Neutrophil (primary cell): ENCODE measurements around the gene TRPC1.
"Not testable (repeated sequence)": the region's sequence is repeated elsewhere in the genome, so short reads cannot be mapped to it uniquely, and the experiment has no call there.

Experiments
- H3K27ac ChIP-seq: fragments of 200-600 bp; sonication (generic); 2 replicates; pipeline ENCODE4 v1.5.1; 2016; ENCODE audit warnings: mild to moderate bottlenecking, moderate library complexity
- H3K27me3 ChIP-seq: fragments of 200-600 bp; sonication (generic); 2 replicates; pipeline ENCODE4 v1.6.0; 2016; ENCODE audit warnings: mild to moderate bottlenecking
- H3K36me3 ChIP-seq: fragments of 200-600 bp; sonication (generic); 2 replicates; pipeline ENCODE4 v1.5.1; 2017
- H3K4me1 ChIP-seq, 2 experiments: fragments of 200-600 bp in 1 of 2; sonication (generic) in 1 of 2; 1 replicate in 1 of 2; 2 replicates in 1 of 2; pipeline versions ENCODE4 v1.5.1 to v1.6.1; 2013 to 2016; ENCODE audit warnings: low read depth in 1 of 2, low read length in 1 of 2, mild to moderate bottlenecking in 1 of 2, moderate library complexity in 1 of 2; ENCODE audit not compliant: control insufficient read depth in 1 of 2, insufficient read depth in 1 of 2
- H3K4me3 ChIP-seq, 2 experiments: fragments of 200-600 bp in 1 of 2; sonication (generic) in 1 of 2; 1 replicate in 1 of 2; 2 replicates in 1 of 2; pipeline ENCODE4 v1.5.1; 2013 to 2016; ENCODE audit warnings: low read depth in 1 of 2, low read length in 1 of 2, mild to moderate bottlenecking in 1 of 2, moderate library complexity in 1 of 2
- H3K9me3 ChIP-seq: fragments of 200-600 bp; sonication (generic); 2 replicates; pipeline ENCODE4 v1.5.1; 2016
- TF ChIP-seq, protein P1 (sequence below): fragments of 200-600 bp; sonication (generic); IDR thresholded peaks from 2 replicates; pipeline ENCODE4 v1.5.1; 2016; ENCODE audit warnings: antibody characterized with exemption

TRPC1 gene

GRCh38 chr3:142732066-142732465 lies 8.2 kb downstream of the TRPC1 start:
- no peaks in the 10 kb centered on the region for H3K4me1 ChIP-seq
- H3K36me3 ChIP-seq = no peaks in the 10 kb centered on the region
- no peak overlapping the region for H3K27ac ChIP-seq
- no peak overlapping the region for H3K4me3 ChIP-seq
- TF ChIP-seq, protein P1, sequence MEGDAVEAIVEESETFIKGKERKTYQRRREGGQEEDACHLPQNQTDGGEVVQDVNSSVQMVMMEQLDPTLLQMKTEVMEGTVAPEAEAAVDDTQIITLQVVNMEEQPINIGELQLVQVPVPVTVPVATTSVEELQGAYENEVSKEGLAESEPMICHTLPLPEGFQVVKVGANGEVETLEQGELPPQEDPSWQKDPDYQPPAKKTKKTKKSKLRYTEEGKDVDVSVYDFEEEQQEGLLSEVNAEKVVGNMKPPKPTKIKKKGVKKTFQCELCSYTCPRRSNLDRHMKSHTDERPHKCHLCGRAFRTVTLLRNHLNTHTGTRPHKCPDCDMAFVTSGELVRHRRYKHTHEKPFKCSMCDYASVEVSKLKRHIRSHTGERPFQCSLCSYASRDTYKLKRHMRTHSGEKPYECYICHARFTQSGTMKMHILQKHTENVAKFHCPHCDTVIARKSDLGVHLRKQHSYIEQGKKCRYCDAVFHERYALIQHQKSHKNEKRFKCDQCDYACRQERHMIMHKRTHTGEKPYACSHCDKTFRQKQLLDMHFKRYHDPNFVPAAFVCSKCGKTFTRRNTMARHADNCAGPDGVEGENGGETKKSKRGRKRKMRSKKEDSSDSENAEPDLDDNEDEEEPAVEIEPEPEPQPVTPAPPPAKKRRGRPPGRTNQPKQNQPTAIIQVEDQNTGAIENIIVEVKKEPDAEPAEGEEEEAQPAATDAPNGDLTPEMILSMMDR = no peak
- H3K9me3 ChIP-seq = no peaks in the 10 kb centered on the region
- peaks cover 22% of the 10 kb centered on the region for H3K27me3 ChIP-seq

GRCh38 chr3:142734834-142735233 lies 11.0 kb downstream of the TRPC1 start:
- TF ChIP-seq, protein P1 = no peak

GRCh38 chr3:142735462-142735861 lies 11.6 kb downstream of the TRPC1 start:
- H3K36me3 ChIP-seq = no peaks in the 10 kb centered on the region
- H3K4me3 ChIP-seq = no peak overlapping the region
- H3K9me3 ChIP-seq = no peaks in the 10 kb centered on the region
- H3K4me1 ChIP-seq = no peaks in the 10 kb centered on the region
- H3K27ac ChIP-seq = no peak overlapping the region
- TF ChIP-seq, protein P1 = no peak
- H3K27me3 ChIP-seq = no peaks in the 10 kb centered on the region

More at GRCh38 chr3:142734834-142735233, 11.0 kb downstream of the TRPC1 start:
- H3K4me1 ChIP-seq = no peaks in the 10 kb centered on the region
- H3K27me3 ChIP-seq = no peaks in the 10 kb centered on the region
- H3K36me3 ChIP-seq = no peaks in the 10 kb centered on the region
- H3K27ac ChIP-seq = no peak overlapping the region
- H3K9me3 ChIP-seq = no peaks in the 10 kb centered on the region
- no peak overlapping the region for H3K4me3 ChIP-seq

DNA sequence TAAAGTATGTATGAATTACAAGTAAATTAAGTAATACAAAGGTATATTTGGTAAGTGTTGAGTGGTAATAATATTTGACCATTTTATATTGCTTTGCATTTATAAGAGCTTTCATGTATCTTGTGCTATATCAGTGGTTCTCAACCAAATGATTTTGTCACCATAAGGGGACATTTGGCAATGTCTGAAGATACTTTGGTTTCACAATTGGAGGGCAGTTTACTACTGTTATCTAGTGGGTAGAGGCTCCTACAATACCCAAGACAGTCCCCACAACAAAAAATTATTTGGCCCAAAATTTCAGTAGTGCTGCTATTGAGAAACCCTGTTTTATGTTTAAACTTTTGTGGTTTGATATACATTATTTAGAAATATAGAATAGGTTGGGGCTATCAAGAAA lies 14.6 kb downstream of the TRPC1 start:
- no peaks in the 10 kb centered on the region for H3K36me3 ChIP-seq
- H3K4me1 ChIP-seq = no peaks in the 10 kb centered on the region
- H3K27me3 ChIP-seq = no peaks in the 10 kb centered on the region
- TF ChIP-seq, protein P1 = no peak
- H3K4me3 ChIP-seq = no peak overlapping the region
- no peak overlapping the region for H3K27ac ChIP-seq
- no peaks in the 10 kb centered on the region for H3K9me3 ChIP-seq

- Histone ChIP-seq H3K4me1 (no peaks in the 10 kb centered on the region), H3K27ac (no peak overlapping the region), H3K9me3 (no peaks in the 10 kb centered on the region), H3K36me3 (no peaks in the 10 kb centered on the region), H3K4me3 (no peak overlapping the region), H3K27me3 (no peaks in the 10 kb centered on the region)
- TF ChIP-seq, protein P1 = no peak
Measured at GRCh38 chr3:142746646-142747045, 22.8 kb downstream of the TRPC1 start.

- H3K27me3 ChIP-seq, H3K4me3 ChIP-seq, H3K4me1 ChIP-seq, H3K36me3 ChIP-seq, H3K9me3 ChIP-seq, H3K27ac ChIP-seq: not testable (repeated sequence)
Measured at GRCh38 chr3:142750531-142750930, 26.7 kb downstream of the TRPC1 start.

GRCh38 chr3:142752605-142753004 lies 28.8 kb downstream of the TRPC1 start:
- not testable (repeated sequence) for H3K27ac ChIP-seq, H3K4me1 ChIP-seq, H3K36me3 ChIP-seq, H3K9me3 ChIP-seq, H3K4me3 ChIP-seq, H3K27me3 ChIP-seq
